HepG2 (cell line): ENCODE results near the gene PFDN5. TPM values are rescaled to one million over a fixed set of nuclear protein-coding genes. Genes with fewer than 3 reads are reported as not detected.

Source experiments
- ATAC-seq: fragments of 200-7000 bp; cut with Tn5 transposase; 3 replicates; pipeline ENCODE4 v1.9.1; 2020; ENCODE audit warnings: mild to moderate bottlenecking, moderate library complexity
- BruUV-seq: library from RNA; stranded (reverse); fragments of 400-500 nt; replicated peaks from 2 replicates; lab custom pipeline; 2021; lab: Mats Ljungman, UMichigan
- CTCF ChIA-PET: fragments of 300-600 bp; formaldehyde crosslinking; extraction: SDS; loops from one replicate; lab custom pipeline; 2021; ENCODE audit warnings: low total read pairs, inconsistent platforms, low intra/inter-chr PET ratio; lab: Yijun Ruan, JAX
- POLR2A ChIA-PET: fragments of 350-600 bp; sonication (Branson Sonifier 250); formaldehyde crosslinking; loops from one replicate; lab custom pipeline; 2020; ENCODE audit warnings: antibody characterized with exemption, inconsistent platforms; lab: Yijun Ruan, JAX
- DNase-seq: peaks from one replicate; pipeline ENCODE4 v3.0.0-alpha.2; 2015; ENCODE audit warnings: low spot score
- FAIRE-seq: peaks from 3 replicates; lab custom pipeline; 2011; peaks lifted over from hg19 to GRCh38; lab: Jason Lieb, UNC
- H2AFZ ChIP-seq: one replicate; pipeline ENCODE4 v1.6.1; 2011; ENCODE audit warnings: low read length, inconsistent platforms
- H3K27ac ChIP-seq: fragments of 300-600 bp; 3 replicates; pipeline ENCODE4 v1.8.0; 2011; ENCODE audit warnings: mixed run types, mild to moderate bottlenecking, mixed read lengths, low read length, inconsistent platforms; ENCODE audit not compliant: insufficient read depth; ENCODE audit errors: extremely low read length
- H3K27me3 ChIP-seq, 2 experiments: fragments of 200-600 bp in 1 of 2; 2 replicates in 1 of 2; 3 replicates in 1 of 2; pipeline versions ENCODE4 v1.6.0 to v1.8.0; 2011; ENCODE audit warnings: low read length in 2 of 2, mild to moderate bottlenecking in 2 of 2, moderate library complexity in 2 of 2, inconsistent platforms in 1 of 2; ENCODE audit not compliant: insufficient read depth in 2 of 2, control insufficient read depth in 1 of 2
- H3K36me3 ChIP-seq, 2 experiments: fragments of 200-600 bp in 1 of 2; replicated peaks in 1 of 2; 2 replicates in 1 of 2; 3 replicates in 1 of 2; pipeline versions ENCODE4 v1.5.1 to v1.8.0; 2011; ENCODE audit warnings: low read length in 2 of 2, inconsistent platforms in 1 of 2; ENCODE audit not compliant: insufficient read depth in 2 of 2, control insufficient read depth in 1 of 2
- H3K4me1 ChIP-seq: 2 replicates; pipeline ENCODE4 v1.5.1; 2012; ENCODE audit warnings: low read length, inconsistent platforms; ENCODE audit not compliant: insufficient read depth
- H3K4me2 ChIP-seq: 2 replicates; pipeline ENCODE4 v1.6.0; 2011; ENCODE audit warnings: low read depth, low read length, inconsistent platforms
- H3K4me3 ChIP-seq, 3 experiments: fragments of 200-600 bp in 1 of 3; sonication (generic), shearing (Covaris generic) in 1 of 3; replicated peaks in 1 of 3; 2 replicates each; pipeline ENCODE4 v1.5.1; 2011 to 2016; ENCODE audit warnings: low read length in 3 of 3, inconsistent platforms in 2 of 3, low read depth in 2 of 3, mild to moderate bottlenecking in 2 of 3, control low read depth in 1 of 3, mixed read lengths in 1 of 3; ENCODE audit not compliant: insufficient read depth in 1 of 3
- H3K79me2 ChIP-seq: one replicate; pipeline ENCODE4 v1.6.1; 2011; ENCODE audit warnings: low read length, inconsistent platforms; ENCODE audit not compliant: insufficient read depth
- H3K9ac ChIP-seq: 2 replicates; pipeline ENCODE4 v1.6.0; 2011; ENCODE audit warnings: mild to moderate bottlenecking, low read depth, low read length, inconsistent platforms; ENCODE audit not compliant: insufficient read depth
- H3K9me3 ChIP-seq: 2 replicates; pipeline ENCODE4 v1.5.1; 2012; ENCODE audit warnings: mild to moderate bottlenecking, low read length
- H4K20me1 ChIP-seq: 2 replicates; pipeline ENCODE4 v1.6.0; 2011; ENCODE audit warnings: inconsistent platforms, mild to moderate bottlenecking, low read length, moderate library complexity; ENCODE audit not compliant: insufficient read depth
- AGO1 ChIP-seq: fragments of 200-400 bp; formaldehyde crosslinking; IDR thresholded peaks from 2 replicates; pipeline ENCODE4 v1.6.1; 2017; ENCODE audit warnings: mild to moderate bottlenecking, low read depth, low read length, moderate library complexity; ENCODE audit not compliant: poor library complexity, severe bottlenecking
- CBX5 ChIP-seq: sonication (generic); formaldehyde crosslinking; IDR thresholded peaks from 2 replicates; pipeline ENCODE4 v1.4.0; 2020; ENCODE audit warnings: missing genetic modification reagents, borderline replicate concordance
- FOXA3 ChIP-seq: IDR thresholded peaks from 2 replicates; pipeline ENCODE4 v1.6.1; 2016; ENCODE audit warnings: missing genetic modification reagents, missing compliant biosample characterization
- HOXD1 ChIP-seq: sonication (generic); formaldehyde crosslinking; IDR thresholded peaks from 2 replicates; pipeline ENCODE4 v1.5.0; 2020; ENCODE audit warnings: missing genetic modification reagents
- MED13 ChIP-seq: sonication (generic); formaldehyde crosslinking; IDR thresholded peaks from 2 replicates; pipeline ENCODE4 v1.5.0; 2020; ENCODE audit warnings: missing genetic modification reagents
- MYNN ChIP-seq: sonication (generic); formaldehyde crosslinking; IDR thresholded peaks from 2 replicates; pipeline ENCODE4 v1.4.0; 2020; ENCODE audit warnings: mild to moderate bottlenecking, low read depth, missing genetic modification reagents
- RELA ChIP-seq: sonication (generic); formaldehyde crosslinking; IDR thresholded peaks from 2 replicates; pipeline ENCODE4 v1.4.0; 2020; ENCODE audit warnings: missing genetic modification reagents
- SMYD3 ChIP-seq: sonication (generic); formaldehyde crosslinking; IDR thresholded peaks from 2 replicates; pipeline ENCODE4 v1.8.1; 2023; ENCODE audit warnings: mild to moderate bottlenecking, missing genetic modification reagents
- STAT5B ChIP-seq: sonication (generic); formaldehyde crosslinking; IDR thresholded peaks from 2 replicates; pipeline ENCODE4 v1.4.0; 2020; ENCODE audit warnings: missing genetic modification reagents
- XBP1 ChIP-seq: sonication (generic); formaldehyde crosslinking; IDR thresholded peaks from 2 replicates; pipeline ENCODE4 v1.5.0; 2020; ENCODE audit warnings: missing genetic modification reagents
- ZKSCAN8 ChIP-seq: IDR thresholded peaks from 2 replicates; pipeline ENCODE4 v1.6.1; 2016; ENCODE audit warnings: borderline replicate concordance, missing genetic modification reagents, missing compliant biosample characterization
- ZNF567 ChIP-seq: sonication (generic); formaldehyde crosslinking; IDR thresholded peaks from 2 replicates; pipeline ENCODE4 v1.8.1; 2023; ENCODE audit warnings: mild to moderate bottlenecking, missing genetic modification reagents, borderline replicate concordance
- ZNF816 ChIP-seq: sonication (generic); formaldehyde crosslinking; IDR thresholded peaks from 2 replicates; pipeline ENCODE4 v1.8.0; 2022; ENCODE audit warnings: missing genetic modification reagents, mild to moderate bottlenecking, borderline replicate concordance
- WGBS: methylation state at CpG from one replicate; pipeline ENCODE4 v1.1.6; 2017; ENCODE audit warnings: low lambda C conversion rate; 5-methylcytosine and 5-hydroxymethylcytosine counted together
- in situ Hi-C: cut with HindIII; loops from 2 replicates; pipeline ENCODE4 v1.10.0; 2017; ENCODE audit warnings: low pct_unique_long_range_greater_than_20kb; ENCODE audit not compliant: extremely low pct_ligation_motif_present
- intact Hi-C: fragments of 100-400 bp; cut with micrococcal nuclease; formaldehyde crosslinking; loops from one replicate; pipeline ENCODE4 v1.10.0; 2022; ENCODE audit not compliant: unreplicated experiment
- polyA plus RNA-seq, 8 experiments: library from polyadenylated mRNA; depleted of rRNA in 3 of 8; stranded (reverse) in 7 of 8; unstranded in 1 of 8; fragments of >200 nt; fragmentation: Illumina TruSeq in 4 of 8; extraction: Trizol in 4 of 8; gene quantifications; 2 replicates each; pipeline versions ENCODE4 v1.2.1 to v1.2.3, GENCODE V29; 2011 to 2016; ENCODE audit warnings: low read depth in 4 of 8, missing spikeins in 1 of 8, mixed read lengths in 1 of 8; ENCODE audit not compliant: insufficient read depth in 1 of 8
- total RNA-seq, 5 experiments: library from RNA; depleted of rRNA; stranded (reverse); fragments of >200 nt; fragmentation: Illumina TruSeq; extraction: Trizol; gene quantifications; 2 replicates each; pipeline ENCODE4 v1.2.3, GENCODE V29; 2016; ENCODE audit warnings: low read depth in 1 of 5
- TF ChIP-seq, protein P1 (sequence below): sonication (generic); formaldehyde crosslinking; IDR thresholded peaks from 2 replicates; pipeline ENCODE4 v1.5.0; 2020; ENCODE audit warnings: mild to moderate bottlenecking, missing genetic modification reagents, borderline replicate concordance
- TF ChIP-seq, protein P2 (sequence below): sonication (generic); formaldehyde crosslinking; IDR thresholded peaks from 2 replicates; pipeline ENCODE4 v1.4.0; 2020; ENCODE audit warnings: mild to moderate bottlenecking, missing genetic modification reagents

Gene PFDN5
- total and polyA plus RNA-seq, 2 of the 13 experiments (the other 11 are each of a cell fraction or from before 2014, with no cell fraction given): 449 to 462 TPM

DNA sequence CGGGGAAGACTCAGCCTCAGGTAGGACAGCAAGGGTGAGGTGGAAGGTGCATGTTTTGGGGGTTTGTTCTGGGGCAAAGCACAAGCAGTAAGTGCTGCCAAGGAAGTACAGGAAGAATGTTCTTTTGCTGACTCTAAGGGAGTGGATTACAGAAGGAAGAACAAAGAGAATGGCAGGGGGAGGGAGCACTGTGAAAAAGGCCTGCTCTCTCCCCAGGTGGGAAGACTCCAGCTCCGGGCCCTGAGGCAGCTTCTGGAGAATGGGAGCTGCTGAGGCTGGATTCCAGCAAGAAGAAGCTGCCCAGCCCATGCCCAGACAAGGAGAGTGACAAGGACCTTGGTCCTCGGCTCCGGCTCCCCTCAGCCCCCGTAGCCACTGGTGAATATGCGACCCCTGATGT is 7.0 kb upstream of the PFDN5 start:
- no peaks in the 10 kb centered on the region for H3K4me1 ChIP-seq
- intact Hi-C loops: loop anchor here (5.0 kb wide), 1 partner anchor 131 kb away; no protein-coding TSS in a partner anchor
- H4K20me1 ChIP-seq: no peaks in the 10 kb centered on the region
- no peak overlapping the region for H3K4me3 ChIP-seq
- ChIA-PET POLR2A (no interaction called here), CTCF (interaction anchor here (1.3 to 4.5 kb wide), 2 partner anchors 75 to 129 kb away, joined by 3 to 66 read pairs; no protein-coding TSS in a partner anchor)
- H3K9ac ChIP-seq: no peak overlapping the region
- DNase-seq (no peak), FAIRE-seq (no peak), ATAC-seq (no peak)
- TF ChIP-seq HOXD1 (CRISPR knock-in tag) (no peak), XBP1 (CRISPR knock-in tag) (no peak), CBX5 (CRISPR knock-in tag) (no peak), ZKSCAN8 (CRISPR knock-in tag) (no peak), SMYD3 (no peak), RELA (CRISPR knock-in tag) (no peak), ZNF816 (CRISPR knock-in tag) (no peak), AGO1 (no peak), STAT5B (CRISPR knock-in tag) (no peak), MED13 (CRISPR knock-in tag) (no peak), MYNN (no peak), FOXA3 (CRISPR knock-in tag) (no peak), ZNF567 (no peak)
- TF ChIP-seq, protein P1, sequence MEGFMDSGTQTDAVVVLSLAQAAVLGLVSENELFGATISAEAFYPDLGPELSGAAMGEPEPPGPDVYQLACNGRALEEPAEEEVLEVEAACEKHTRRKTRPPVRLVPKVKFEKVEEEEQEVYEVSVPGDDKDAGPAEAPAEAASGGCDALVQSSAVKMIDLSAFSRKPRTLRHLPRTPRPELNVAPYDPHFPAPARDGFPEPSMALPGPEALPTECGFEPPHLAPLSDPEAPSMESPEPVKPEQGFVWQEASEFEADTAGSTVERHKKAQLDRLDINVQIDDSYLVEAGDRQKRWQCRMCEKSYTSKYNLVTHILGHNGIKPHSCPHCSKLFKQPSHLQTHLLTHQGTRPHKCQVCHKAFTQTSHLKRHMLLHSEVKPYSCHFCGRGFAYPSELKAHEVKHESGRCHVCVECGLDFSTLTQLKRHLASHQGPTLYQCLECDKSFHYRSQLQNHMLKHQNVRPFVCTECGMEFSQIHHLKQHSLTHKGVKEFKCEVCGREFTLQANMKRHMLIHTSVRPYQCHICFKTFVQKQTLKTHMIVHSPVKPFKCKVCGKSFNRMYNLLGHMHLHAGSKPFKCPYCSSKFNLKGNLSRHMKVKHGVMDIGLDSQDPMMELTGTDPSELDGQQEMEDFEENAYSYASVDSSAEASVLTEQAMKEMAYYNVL (CRISPR knock-in tag): no peak
- TF ChIP-seq, protein P2, sequence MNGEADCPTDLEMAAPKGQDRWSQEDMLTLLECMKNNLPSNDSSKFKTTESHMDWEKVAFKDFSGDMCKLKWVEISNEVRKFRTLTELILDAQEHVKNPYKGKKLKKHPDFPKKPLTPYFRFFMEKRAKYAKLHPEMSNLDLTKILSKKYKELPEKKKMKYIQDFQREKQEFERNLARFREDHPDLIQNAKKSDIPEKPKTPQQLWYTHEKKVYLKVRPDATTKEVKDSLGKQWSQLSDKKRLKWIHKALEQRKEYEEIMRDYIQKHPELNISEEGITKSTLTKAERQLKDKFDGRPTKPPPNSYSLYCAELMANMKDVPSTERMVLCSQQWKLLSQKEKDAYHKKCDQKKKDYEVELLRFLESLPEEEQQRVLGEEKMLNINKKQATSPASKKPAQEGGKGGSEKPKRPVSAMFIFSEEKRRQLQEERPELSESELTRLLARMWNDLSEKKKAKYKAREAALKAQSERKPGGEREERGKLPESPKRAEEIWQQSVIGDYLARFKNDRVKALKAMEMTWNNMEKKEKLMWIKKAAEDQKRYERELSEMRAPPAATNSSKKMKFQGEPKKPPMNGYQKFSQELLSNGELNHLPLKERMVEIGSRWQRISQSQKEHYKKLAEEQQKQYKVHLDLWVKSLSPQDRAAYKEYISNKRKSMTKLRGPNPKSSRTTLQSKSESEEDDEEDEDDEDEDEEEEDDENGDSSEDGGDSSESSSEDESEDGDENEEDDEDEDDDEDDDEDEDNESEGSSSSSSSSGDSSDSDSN: no peak
- no peak overlapping the region for H3K27ac ChIP-seq
- no peaks in the 10 kb centered on the region for H3K27me3 ChIP-seq
- H3K36me3 ChIP-seq: peaks cover 21 to 62% of the 10 kb centered on the region in 2 experiments
- 98% methylated on average over 4 of the region's 6 CpGs for WGBS
- H3K9me3 ChIP-seq: no peaks in the 10 kb centered on the region
- no peak overlapping the region for H2AFZ ChIP-seq
- in situ Hi-C loops: loop anchor here (5.0 kb wide), 1 partner anchor 76 kb away; no protein-coding TSS in a partner anchor
- no peaks in the 10 kb centered on the region for H3K79me2 ChIP-seq
- H3K4me2 ChIP-seq: no peak overlapping the region
- BruUV-seq: no TSS peak
